ENCODE measurements around the gene FLT3.

DNA sequence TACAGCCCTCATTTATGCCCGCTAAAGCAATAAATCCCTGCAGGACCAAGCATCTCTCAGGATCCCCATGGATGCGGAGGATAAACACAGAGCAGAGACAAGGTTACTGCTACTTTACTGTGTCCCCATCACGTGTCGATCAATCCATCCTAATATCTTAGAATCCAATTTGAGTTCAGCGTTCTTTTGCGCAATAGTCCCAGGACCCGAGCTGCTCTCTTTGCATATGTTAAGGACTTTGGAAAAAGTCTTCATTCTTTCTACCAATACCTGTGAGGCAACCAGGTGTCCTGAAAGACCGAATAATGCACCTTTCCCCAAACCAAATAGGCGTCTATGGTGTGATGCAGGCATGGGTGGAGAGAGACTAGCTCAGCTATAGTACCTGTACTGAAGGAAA is 73.9 kb downstream of the FLT3 start:
- no peak for TF ChIP-seq TCF12 (IDR thresholded peaks at IDR 0.05; ENCODE audit: low read depth)
- no peak for TF ChIP-seq TAF1 (IDR thresholded peaks at IDR 0.05; ENCODE audit: low read depth)
- no peak for TF ChIP-seq ZBTB7A (IDR thresholded peaks at IDR 0.05; ENCODE audit: low read depth)
- TF ChIP-seq, protein P1, sequence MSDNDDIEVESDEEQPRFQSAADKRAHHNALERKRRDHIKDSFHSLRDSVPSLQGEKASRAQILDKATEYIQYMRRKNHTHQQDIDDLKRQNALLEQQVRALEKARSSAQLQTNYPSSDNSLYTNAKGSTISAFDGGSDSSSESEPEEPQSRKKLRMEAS (IDR thresholded peaks at IDR 0.05): no peak
- TF ChIP-seq, protein P2, sequence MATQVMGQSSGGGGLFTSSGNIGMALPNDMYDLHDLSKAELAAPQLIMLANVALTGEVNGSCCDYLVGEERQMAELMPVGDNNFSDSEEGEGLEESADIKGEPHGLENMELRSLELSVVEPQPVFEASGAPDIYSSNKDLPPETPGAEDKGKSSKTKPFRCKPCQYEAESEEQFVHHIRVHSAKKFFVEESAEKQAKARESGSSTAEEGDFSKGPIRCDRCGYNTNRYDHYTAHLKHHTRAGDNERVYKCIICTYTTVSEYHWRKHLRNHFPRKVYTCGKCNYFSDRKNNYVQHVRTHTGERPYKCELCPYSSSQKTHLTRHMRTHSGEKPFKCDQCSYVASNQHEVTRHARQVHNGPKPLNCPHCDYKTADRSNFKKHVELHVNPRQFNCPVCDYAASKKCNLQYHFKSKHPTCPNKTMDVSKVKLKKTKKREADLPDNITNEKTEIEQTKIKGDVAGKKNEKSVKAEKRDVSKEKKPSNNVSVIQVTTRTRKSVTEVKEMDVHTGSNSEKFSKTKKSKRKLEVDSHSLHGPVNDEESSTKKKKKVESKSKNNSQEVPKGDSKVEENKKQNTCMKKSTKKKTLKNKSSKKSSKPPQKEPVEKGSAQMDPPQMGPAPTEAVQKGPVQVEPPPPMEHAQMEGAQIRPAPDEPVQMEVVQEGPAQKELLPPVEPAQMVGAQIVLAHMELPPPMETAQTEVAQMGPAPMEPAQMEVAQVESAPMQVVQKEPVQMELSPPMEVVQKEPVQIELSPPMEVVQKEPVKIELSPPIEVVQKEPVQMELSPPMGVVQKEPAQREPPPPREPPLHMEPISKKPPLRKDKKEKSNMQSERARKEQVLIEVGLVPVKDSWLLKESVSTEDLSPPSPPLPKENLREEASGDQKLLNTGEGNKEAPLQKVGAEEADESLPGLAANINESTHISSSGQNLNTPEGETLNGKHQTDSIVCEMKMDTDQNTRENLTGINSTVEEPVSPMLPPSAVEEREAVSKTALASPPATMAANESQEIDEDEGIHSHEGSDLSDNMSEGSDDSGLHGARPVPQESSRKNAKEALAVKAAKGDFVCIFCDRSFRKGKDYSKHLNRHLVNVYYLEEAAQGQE (IDR thresholded peaks at IDR 0.05; ENCODE audit: low read depth): no peak
- TF ChIP-seq RAD21 (IDR thresholded peaks at IDR 0.05; ENCODE audit: low read depth): no peak
- TF ChIP-seq EP300 (IDR thresholded peaks at IDR 0.05; ENCODE audit: borderline replicate concordance): no peak
- no peak for TF ChIP-seq CEBPB (IDR thresholded peaks at IDR 0.05)
- TF ChIP-seq, protein P3, sequence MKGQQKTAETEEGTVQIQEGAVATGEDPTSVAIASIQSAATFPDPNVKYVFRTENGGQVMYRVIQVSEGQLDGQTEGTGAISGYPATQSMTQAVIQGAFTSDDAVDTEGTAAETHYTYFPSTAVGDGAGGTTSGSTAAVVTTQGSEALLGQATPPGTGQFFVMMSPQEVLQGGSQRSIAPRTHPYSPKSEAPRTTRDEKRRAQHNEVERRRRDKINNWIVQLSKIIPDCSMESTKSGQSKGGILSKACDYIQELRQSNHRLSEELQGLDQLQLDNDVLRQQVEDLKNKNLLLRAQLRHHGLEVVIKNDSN (IDR thresholded peaks at IDR 0.05): no peak
- no peak for TF ChIP-seq YY1 (IDR thresholded peaks at IDR 0.05; ENCODE audit: low read depth)
- no peak for TF ChIP-seq FOXM1 (IDR thresholded peaks at IDR 0.05; ENCODE audit: borderline replicate concordance, low read depth)
- no peak for TF ChIP-seq CREB1 (IDR thresholded peaks at IDR 0.05; ENCODE audit: low read depth)
- no peak for TF ChIP-seq EGR1 (IDR thresholded peaks at IDR 0.05)

All from Ishikawa (cell line).